Progenitor cell of endocrine pancreas (in vitro differentiated cells): ENCODE data around the gene IST1. TPM values are rescaled to one million over a fixed set of nuclear protein-coding genes. Genes with fewer than 3 reads are reported as not detected.

Source experiments
- DNase-seq: peaks from one replicate; pipeline ENCODE4 v3.0.0; 2021; ENCODE audit warnings: low spot score; ENCODE audit not compliant: unreplicated experiment
- H3K27ac Mint-ChIP-seq: 2 replicates; pipeline ENCODE4 v1.8.0; 2021; ENCODE audit warnings: mild to moderate bottlenecking, moderate library complexity, mixed read lengths
- H3K27me3 Mint-ChIP-seq: 2 replicates; pipeline ENCODE4 v1.8.0; 2021; ENCODE audit warnings: mixed read lengths
- H3K36me3 Mint-ChIP-seq: 2 replicates; pipeline ENCODE4 v1.8.0; 2022; ENCODE audit warnings: mixed read lengths; ENCODE audit not compliant: insufficient read depth
- H3K4me1 Mint-ChIP-seq: 2 replicates; pipeline ENCODE4 v1.8.0; 2021; ENCODE audit warnings: low read depth, mixed read lengths
- H3K4me3 Mint-ChIP-seq: 2 replicates; pipeline ENCODE4 v1.8.0; 2021; ENCODE audit warnings: low read depth, mild to moderate bottlenecking, moderate library complexity, mixed read lengths
- H3K9me3 Mint-ChIP-seq: 2 replicates; pipeline ENCODE4 v1.8.0; 2021; ENCODE audit warnings: low read depth, mixed read lengths
- CTCF ChIP-seq: fragments of 200-600 bp; sonication (generic); IDR thresholded peaks from one replicate; pipeline ENCODE4 v1.5.0; 2021; ENCODE audit warnings: antibody characterized with exemption, mild to moderate bottlenecking; ENCODE audit not compliant: unreplicated experiment
- total RNA-seq: library from RNA; stranded (reverse); gene quantifications from 2 replicates; pipeline ENCODE4 v1.2.1, GENCODE V29; 2021

Gene IST1
- total RNA-seq, 1 donor from 2014 or later = 280 TPM

- Mint-ChIP-seq H3K27ac (no peak overlapping the region), H3K9me3 (no peaks in the 10 kb centered on the region), H3K36me3 (peaks cover 22% of the 10 kb centered on the region), H3K27me3 (no peaks in the 10 kb centered on the region), H3K4me3 (no peak overlapping the region), H3K4me1 (no peaks in the 10 kb centered on the region)
- DNase-seq = no peak
- TF ChIP-seq CTCF = no peak
These were observed 27.4 kb upstream of the IST1 start for GRCh38 chr16:71867939-71868338.

- no peaks in the 10 kb centered on the region for H3K4me1 Mint-ChIP-seq
- H3K9me3 Mint-ChIP-seq = no peaks in the 10 kb centered on the region
- H3K27ac Mint-ChIP-seq = no peak overlapping the region
- TF ChIP-seq CTCF = no peak
- H3K27me3 Mint-ChIP-seq = no peaks in the 10 kb centered on the region
- no peak for DNase-seq
- H3K4me3 Mint-ChIP-seq = no peak overlapping the region
- peaks cover 21% of the 10 kb centered on the region for H3K36me3 Mint-ChIP-seq
These were observed 26.2 kb upstream of the IST1 start for GRCh38 chr16:71869089-71869488.

- H3K4me1 Mint-ChIP-seq = no peaks in the 10 kb centered on the region
- H3K36me3 Mint-ChIP-seq = peaks cover 13% of the 10 kb centered on the region
- no peak for DNase-seq
- no peak overlapping the region for H3K27ac Mint-ChIP-seq
- no peak for TF ChIP-seq CTCF
- H3K9me3 Mint-ChIP-seq = no peaks in the 10 kb centered on the region
- H3K27me3 Mint-ChIP-seq = no peaks in the 10 kb centered on the region
- H3K4me3 Mint-ChIP-seq = no peak overlapping the region
These were observed 24.5 kb upstream of the IST1 start for GRCh38 chr16:71870818-71871217.

GRCh38 chr16:71873199-71873598 is 22.1 kb upstream of the IST1 start:
- H3K9me3 Mint-ChIP-seq = no peaks in the 10 kb centered on the region
- TF ChIP-seq CTCF = no peak
- no peak overlapping the region for H3K4me3 Mint-ChIP-seq

GRCh38 chr16:71878911-71879310 is 16.4 kb upstream of the IST1 start:
- Mint-ChIP-seq H3K4me1 (peaks cover 10% of the 10 kb centered on the region), H3K9me3 (no peaks in the 10 kb centered on the region), H3K4me3 (no peak overlapping the region), H3K36me3 (peaks cover 26% of the 10 kb centered on the region), H3K27me3 (no peaks in the 10 kb centered on the region), H3K27ac (no peak overlapping the region)
- no peak for TF ChIP-seq CTCF
- DNase-seq = no peak

More at GRCh38 chr16:71873199-71873598, 22.1 kb upstream of the IST1 start:
- Mint-ChIP-seq H3K27ac (no peak overlapping the region), H3K36me3 (peaks cover 14% of the 10 kb centered on the region), H3K4me1 (no peaks in the 10 kb centered on the region), H3K27me3 (no peaks in the 10 kb centered on the region)
- no peak for DNase-seq

- Mint-ChIP-seq H3K9me3 (no peaks in the 10 kb centered on the region), H3K27me3 (no peaks in the 10 kb centered on the region), H3K36me3 (peaks cover 24% of the 10 kb centered on the region), H3K4me1 (peaks cover 13% of the 10 kb centered on the region), H3K27ac (no peak overlapping the region), H3K4me3 (no peak overlapping the region)
- no peak for TF ChIP-seq CTCF
- DNase-seq = no peak
These were observed 15.2 kb upstream of the IST1 start for GRCh38 chr16:71880176-71880575.
